HEK293 (cell line): Measurements from ENCODE around the gene DMD.
A peak's percentile ranks its signal among the peaks of the same experiment; 100 is the strongest.

Experiments used
- CTCF ChIA-PET: fragments of 350-600 bp; formaldehyde crosslinking; extraction: SDS; loops from one replicate; lab custom pipeline; 2021; ENCODE audit warnings: antibody characterized with exemption; lab: Yijun Ruan, JAX
- POLR2A ChIA-PET: fragments of 300-600 bp; formaldehyde crosslinking; extraction: SDS; loops from one replicate; lab custom pipeline; 2020; ENCODE audit warnings: antibody characterized with exemption, inconsistent platforms; lab: Yijun Ruan, JAX
- H3K27ac ChIP-seq: fragments of 200-500 bp; sonication (Bioruptor generic); 2 replicates; pipeline ENCODE4 v1.5.1; 2014; ENCODE audit warnings: low read depth, low read length, control low read depth, inconsistent platforms; ENCODE audit errors: extremely low read depth
- H3K36me3 ChIP-seq, 2 experiments: fragments of 200-500 bp in 1 of 2; sonication (Bioruptor generic) in 1 of 2; 1 replicate in 1 of 2; 2 replicates in 1 of 2; pipeline ENCODE4 v1.5.1; 2014 to 2017; ENCODE audit warnings: inconsistent platforms in 2 of 2, low read length in 2 of 2; ENCODE audit not compliant: control insufficient read depth in 2 of 2, insufficient read depth in 1 of 2
- H3K4me1 ChIP-seq: fragments of 200-500 bp; sonication (Bioruptor generic); 2 replicates; pipeline ENCODE4 v1.5.1; 2014; ENCODE audit warnings: mild to moderate bottlenecking, low read length, inconsistent platforms; ENCODE audit not compliant: control insufficient read depth, insufficient read depth
- H3K4me3 ChIP-seq: 2 replicates; pipeline ENCODE4 v1.5.1; 2011; ENCODE audit warnings: low read depth, mild to moderate bottlenecking, control low read depth, low read length, moderate library complexity
- H3K9me3 ChIP-seq: fragments of 200-500 bp; sonication (Bioruptor generic); 2 replicates; pipeline ENCODE4 v1.5.1; 2014; ENCODE audit warnings: low read depth, low read length, inconsistent platforms; ENCODE audit not compliant: control insufficient read depth, insufficient read depth
- BCL6B ChIP-seq: fragments of 450-650 bp; formaldehyde crosslinking; IDR thresholded peaks from 2 replicates; pipeline ENCODE4 v1.5.1; 2017; ENCODE audit warnings: missing biosample characterization, missing genetic modification characterization
- FEZF1 ChIP-seq: fragments of 450-650 bp; formaldehyde crosslinking; IDR thresholded peaks from 2 replicates; pipeline ENCODE4 v1.5.1; 2016; ENCODE audit warnings: missing biosample characterization, missing genetic modification characterization
- GLI2 ChIP-seq: fragments of 450-650 bp; formaldehyde crosslinking; IDR thresholded peaks from 2 replicates; pipeline ENCODE4; 2017; ENCODE audit warnings: missing biosample characterization, missing genetic modification characterization, low read depth, borderline replicate concordance
- GLIS1 ChIP-seq: fragments of 450-650 bp; formaldehyde crosslinking; IDR thresholded peaks from 2 replicates; pipeline ENCODE4 v1.5.1; 2016; ENCODE audit warnings: missing biosample characterization, missing genetic modification characterization
- IKZF3 ChIP-seq: fragments of 450-650 bp; IDR thresholded peaks from 2 replicates; pipeline ENCODE4 v1.5.0; 2018; ENCODE audit warnings: missing biosample characterization, mild to moderate bottlenecking, missing genetic modification characterization, moderate library complexity
- KLF9 ChIP-seq: fragments of 450-650 bp; formaldehyde crosslinking; IDR thresholded peaks from 2 replicates; pipeline ENCODE4 v1.5.1; 2016; ENCODE audit warnings: missing biosample characterization, missing genetic modification characterization, low read depth
- MEIS1 ChIP-seq: sonication (generic); formaldehyde crosslinking; IDR thresholded peaks from 2 replicates; pipeline ENCODE4 v1.8.1; 2022; ENCODE audit warnings: missing genetic modification reagents, mild to moderate bottlenecking, borderline replicate concordance
- WT1 ChIP-seq: fragments of 450-650 bp; formaldehyde crosslinking; IDR thresholded peaks from 2 replicates; pipeline ENCODE4 v1.5.1; 2016; ENCODE audit warnings: missing biosample characterization, missing genetic modification characterization
- ZBTB8A ChIP-seq: fragments of 450-650 bp; formaldehyde crosslinking; IDR thresholded peaks from 2 replicates; pipeline ENCODE4 v1.5.1; 2016; ENCODE audit warnings: missing biosample characterization, missing genetic modification characterization
- ZNF121 ChIP-seq: fragments of 450-650 bp; formaldehyde crosslinking; IDR thresholded peaks from 2 replicates; pipeline ENCODE4 v1.5.1; 2016; ENCODE audit warnings: missing biosample characterization, missing genetic modification characterization
- ZNF138 ChIP-seq: fragments of 450-650 bp; formaldehyde crosslinking; IDR thresholded peaks from 2 replicates; pipeline ENCODE4 v1.5.1; 2016; ENCODE audit warnings: missing biosample characterization, missing genetic modification characterization, borderline replicate concordance
- ZNF174 ChIP-seq: fragments of 450-650 bp; formaldehyde crosslinking; IDR thresholded peaks from 2 replicates; pipeline ENCODE4 v1.5.0; 2017; ENCODE audit warnings: missing biosample characterization, mild to moderate bottlenecking, missing genetic modification characterization
- ZNF223 ChIP-seq: fragments of 450-650 bp; formaldehyde crosslinking; IDR thresholded peaks from 2 replicates; pipeline ENCODE4 v1.5.1; 2016; ENCODE audit warnings: missing biosample characterization, missing genetic modification characterization
- ZNF239 ChIP-seq: fragments of 450-650 bp; formaldehyde crosslinking; IDR thresholded peaks from 2 replicates; pipeline ENCODE4 v1.5.1; 2016; ENCODE audit warnings: missing biosample characterization, missing genetic modification characterization
- ZNF426 ChIP-seq: fragments of 450-650 bp; formaldehyde crosslinking; IDR thresholded peaks from 2 replicates; pipeline ENCODE4 v1.5.1; 2017; ENCODE audit warnings: missing biosample characterization, missing genetic modification characterization, mild to moderate bottlenecking, inconsistent platforms, moderate library complexity
- ZNF510 ChIP-seq: fragments of 450-650 bp; formaldehyde crosslinking; IDR thresholded peaks from 2 replicates; pipeline ENCODE4 v1.5.1; 2018; ENCODE audit warnings: mild to moderate bottlenecking, missing genetic modification characterization, missing biosample characterization; ENCODE audit not compliant: insufficient replicate concordance
- ZNF518A ChIP-seq: fragments of 450-650 bp; formaldehyde crosslinking; conservative IDR thresholded peaks from 2 replicates; pipeline ENCODE4 v1.5.1; 2016; ENCODE audit warnings: low read depth, missing biosample characterization, missing genetic modification characterization
- ZNF544 ChIP-seq: fragments of 450-650 bp; formaldehyde crosslinking; IDR thresholded peaks from 2 replicates; pipeline ENCODE4 v1.5.0; 2017; ENCODE audit warnings: missing biosample characterization, missing genetic modification characterization
- ZNF585B ChIP-seq: fragments of 450-650 bp; formaldehyde crosslinking; IDR thresholded peaks from 2 replicates; pipeline ENCODE4 v1.5.1; 2016; ENCODE audit warnings: missing biosample characterization, missing genetic modification characterization
- ZNF610 ChIP-seq: fragments of 450-650 bp; formaldehyde crosslinking; IDR thresholded peaks from 2 replicates; pipeline ENCODE4 v1.5.1; 2016; ENCODE audit warnings: missing biosample characterization, missing genetic modification characterization, borderline replicate concordance
- ZNF621 ChIP-seq: fragments of 450-650 bp; formaldehyde crosslinking; IDR thresholded peaks from 2 replicates; pipeline ENCODE4 v1.5.1; 2017; ENCODE audit warnings: missing biosample characterization, missing genetic modification characterization
- ZNF677 ChIP-seq: fragments of 450-650 bp; IDR thresholded peaks from 2 replicates; pipeline ENCODE4 v1.5.0; 2018; ENCODE audit warnings: missing biosample characterization, mild to moderate bottlenecking, missing genetic modification characterization, moderate library complexity
- ZSCAN30 ChIP-seq: fragments of 450-650 bp; IDR thresholded peaks from 2 replicates; pipeline ENCODE4 v1.5.1; 2018; ENCODE audit warnings: missing biosample characterization, mild to moderate bottlenecking, missing genetic modification characterization, moderate library complexity

Gene DMD

GRCh38 chrX:31074522-31074921, 2136.8 kb downstream of the DMD start:
- Histone ChIP-seq H3K4me3 (no peak overlapping the region), H3K4me1 (no peaks in the 10 kb centered on the region), H3K9me3 (no peaks in the 10 kb centered on the region), H3K36me3 (no peaks in the 10 kb centered on the region), H3K27ac (no peak overlapping the region)
- no peak for TF ChIP-seq ZNF138 (tag by site-specific recombination)
- TF ChIP-seq ZNF510 (tag by site-specific recombination): peak; percentile 100
- ChIA-PET POLR2A (no interaction called here), CTCF (no interaction called here)

- Histone ChIP-seq H3K4me1 (no peaks in the 10 kb centered on the region), H3K4me3 (no peak within 1 kb of the TSS), H3K27ac (no peak within 1 kb of the TSS), H3K9me3 (no peaks in the 10 kb centered on the region), H3K36me3 (no peaks in the 10 kb centered on the region)
- ChIA-PET POLR2A (no interaction called here), CTCF (no interaction called here)
- TF ChIP-seq FEZF1 (no peak), GLIS1 (tag by site-specific recombination) (no peak), BCL6B (tag by site-specific recombination) (no peak), ZNF621 (tag by site-specific recombination) (no peak), ZNF239 (tag by site-specific recombination) (no peak), ZSCAN30 (tag by site-specific recombination) (no peak), ZNF121 (tag by site-specific recombination) (no peak), ZNF426 (no peak), ZNF174 (tag by site-specific recombination) (no peak), KLF9 (tag by site-specific recombination) (no peak), IKZF3 (no peak), ZNF585B (tag by site-specific recombination) (no peak), GLI2 (no peak)
These were observed 2139.6 kb downstream of the DMD start, which contains the start of gene FTHL17 for GRCh38 chrX:31071725-31072124. Gene FTHL17 (minus strand): TSS chrX:31072041. CDS start chrX:31071953, 88 bp downstream.

GRCh38 chrX:31071262-31071661, 2140.1 kb downstream of the DMD start:
- no peak overlapping the region for H3K4me3 ChIP-seq
- POLR2A ChIA-PET: no interaction called here
- TF ChIP-seq ZNF510 (tag by site-specific recombination): no peak
- no peak for TF ChIP-seq ZNF223
- no peak for TF ChIP-seq ZNF610 (tag by site-specific recombination)
- TF ChIP-seq ZNF544 (tag by site-specific recombination): no peak
- TF ChIP-seq WT1 (tag by site-specific recombination): no peak
- no peaks in the 10 kb centered on the region for H3K9me3 ChIP-seq
- CTCF ChIA-PET: no interaction called here
- H3K4me1 ChIP-seq: no peaks in the 10 kb centered on the region
- H3K27ac ChIP-seq: no peak overlapping the region
- no peaks in the 10 kb centered on the region for H3K36me3 ChIP-seq

GRCh38 chrX:31070057-31070468, 2141.3 kb downstream of the DMD start:
- Histone ChIP-seq H3K9me3 (no peaks in the 10 kb centered on the region), H3K4me1 (no peaks in the 10 kb centered on the region), H3K36me3 (no peaks in the 10 kb centered on the region), H3K27ac (no peak overlapping the region), H3K4me3 (no peak overlapping the region)
- ChIA-PET POLR2A (no interaction called here), CTCF (no interaction called here)
- TF ChIP-seq ZBTB8A (tag by site-specific recombination): no peak
- no peak for TF ChIP-seq ZNF518A
- no peak for TF ChIP-seq ZNF677 (tag by site-specific recombination)
- no peak for TF ChIP-seq MEIS1 (CRISPR knock-in tag)
